HFFc6 (cell line): Measurements from ENCODE around the gene FRYL. TPM values are rescaled to one million over a fixed set of nuclear protein-coding genes. Genes with fewer than 3 reads are reported as not detected.
A peak's percentile ranks its signal among the peaks of the same experiment; 100 is the strongest.

ENCODE experiments used
- DNase-seq: peaks from one replicate; pipeline ENCODE4 v3.0.0-alpha.2; 2018
- H3K27ac Mint-ChIP-seq: 2 replicates; pipeline ENCODE4 v1.8.0; 2020; ENCODE audit warnings: mild to moderate bottlenecking, mixed read lengths
- H3K27me3 Mint-ChIP-seq: 2 replicates; pipeline ENCODE4 v1.8.0; 2021; ENCODE audit warnings: mild to moderate bottlenecking, moderate library complexity, mixed read lengths; ENCODE audit not compliant: insufficient read depth
- H3K36me3 Mint-ChIP-seq: 2 replicates; pipeline ENCODE4 v1.8.0; 2021; ENCODE audit warnings: low read depth, mixed read lengths
- H3K4me1 Mint-ChIP-seq: 2 replicates; pipeline ENCODE4 v1.8.0; 2020; ENCODE audit warnings: low read depth, mixed read lengths
- H3K4me3 Mint-ChIP-seq: 2 replicates; pipeline ENCODE4 v1.8.0; 2020; ENCODE audit warnings: mild to moderate bottlenecking, moderate library complexity, mixed read lengths
- H3K9me3 Mint-ChIP-seq: 2 replicates; pipeline ENCODE4 v1.8.0; 2020; ENCODE audit warnings: mild to moderate bottlenecking, mixed read lengths
- total RNA-seq, 6 experiments: library from RNA; stranded (reverse); fragmentation: NEBNext Ultra II Directional; extraction: Animal tissue kit (Norgen Biotek cat#: 25700); gene quantifications; 2 replicates in 1 of 6; 3 replicates in 5 of 6; pipeline ENCODE4 v1.2.3, GENCODE V29; 2021
- TF ChIP-seq, protein P1 (sequence below): fragments of 200-600 bp; sonication (generic); IDR thresholded peaks from 2 replicates; pipeline ENCODE4 v1.5.0; 2021; ENCODE audit warnings: antibody characterized with exemption, mild to moderate bottlenecking

FRYL gene
- total RNA-seq, 6 experiments from 2014 or later: 29.0 to 32.8 (median 30.4) TPM

DNA sequence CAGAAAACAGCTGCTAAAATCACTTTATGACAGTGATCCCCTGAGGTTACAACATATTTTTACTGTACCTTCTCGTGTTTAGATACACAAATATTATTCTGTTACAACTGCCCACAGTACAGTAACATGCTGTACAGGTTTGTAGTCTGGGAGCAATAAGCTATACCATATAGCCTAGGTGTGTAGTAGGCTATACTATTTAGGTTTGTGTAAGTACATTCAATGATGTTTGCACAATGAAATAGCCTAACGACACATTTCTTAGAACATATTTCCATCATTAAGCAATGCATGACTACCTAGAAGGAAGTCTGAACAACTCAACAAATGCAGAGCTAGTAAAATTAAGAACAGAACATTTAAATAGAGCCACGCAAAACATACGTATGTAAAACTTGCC is 177.3 kb downstream of the FRYL start:
- Mint-ChIP-seq H3K4me3 (peak overlapping the region; percentile 63), H3K27ac (peak overlapping the region; percentile 80), H3K4me1 (peaks cover 33% of the 10 kb centered on the region), H3K36me3 (peaks cover 13% of the 10 kb centered on the region; the same call in 1 of the 2 replicates), H3K9me3 (no peaks in the 10 kb centered on the region), H3K27me3 (no peaks in the 10 kb centered on the region)
- TF ChIP-seq, protein P1, sequence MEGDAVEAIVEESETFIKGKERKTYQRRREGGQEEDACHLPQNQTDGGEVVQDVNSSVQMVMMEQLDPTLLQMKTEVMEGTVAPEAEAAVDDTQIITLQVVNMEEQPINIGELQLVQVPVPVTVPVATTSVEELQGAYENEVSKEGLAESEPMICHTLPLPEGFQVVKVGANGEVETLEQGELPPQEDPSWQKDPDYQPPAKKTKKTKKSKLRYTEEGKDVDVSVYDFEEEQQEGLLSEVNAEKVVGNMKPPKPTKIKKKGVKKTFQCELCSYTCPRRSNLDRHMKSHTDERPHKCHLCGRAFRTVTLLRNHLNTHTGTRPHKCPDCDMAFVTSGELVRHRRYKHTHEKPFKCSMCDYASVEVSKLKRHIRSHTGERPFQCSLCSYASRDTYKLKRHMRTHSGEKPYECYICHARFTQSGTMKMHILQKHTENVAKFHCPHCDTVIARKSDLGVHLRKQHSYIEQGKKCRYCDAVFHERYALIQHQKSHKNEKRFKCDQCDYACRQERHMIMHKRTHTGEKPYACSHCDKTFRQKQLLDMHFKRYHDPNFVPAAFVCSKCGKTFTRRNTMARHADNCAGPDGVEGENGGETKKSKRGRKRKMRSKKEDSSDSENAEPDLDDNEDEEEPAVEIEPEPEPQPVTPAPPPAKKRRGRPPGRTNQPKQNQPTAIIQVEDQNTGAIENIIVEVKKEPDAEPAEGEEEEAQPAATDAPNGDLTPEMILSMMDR: no peak
- DNase-seq: no peak

DNA sequence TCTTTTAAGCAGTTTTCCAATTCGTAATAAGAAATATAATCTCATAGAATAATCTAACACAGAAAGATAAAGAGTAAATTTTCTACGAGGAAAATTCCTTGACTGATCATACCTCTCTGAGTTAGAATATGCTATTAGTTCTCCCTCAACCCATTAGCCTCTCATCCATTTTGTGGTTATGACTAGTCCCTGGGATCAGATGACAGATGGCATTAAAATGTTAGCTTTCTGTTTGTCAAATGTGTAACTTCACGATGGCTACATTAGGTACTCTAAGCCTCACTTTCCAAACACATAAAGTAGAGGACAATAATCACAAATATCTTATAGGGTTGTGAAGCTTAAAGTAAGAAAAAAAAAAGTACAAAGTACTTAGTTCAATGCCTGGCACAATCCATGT is 177.9 kb downstream of the FRYL start:
- peak overlapping the region; percentile 80 for H3K27ac Mint-ChIP-seq
- no peaks in the 10 kb centered on the region for H3K9me3 Mint-ChIP-seq
- H3K36me3 Mint-ChIP-seq: peaks cover 13% of the 10 kb centered on the region; the same call in 1 of the 2 replicates
- peaks cover 33% of the 10 kb centered on the region for H3K4me1 Mint-ChIP-seq
- TF ChIP-seq, protein P1: no peak
- DNase-seq: peak; percentile 81
- H3K27me3 Mint-ChIP-seq: no peaks in the 10 kb centered on the region
- peak overlapping the region; percentile 63 for H3K4me3 Mint-ChIP-seq

DNA sequence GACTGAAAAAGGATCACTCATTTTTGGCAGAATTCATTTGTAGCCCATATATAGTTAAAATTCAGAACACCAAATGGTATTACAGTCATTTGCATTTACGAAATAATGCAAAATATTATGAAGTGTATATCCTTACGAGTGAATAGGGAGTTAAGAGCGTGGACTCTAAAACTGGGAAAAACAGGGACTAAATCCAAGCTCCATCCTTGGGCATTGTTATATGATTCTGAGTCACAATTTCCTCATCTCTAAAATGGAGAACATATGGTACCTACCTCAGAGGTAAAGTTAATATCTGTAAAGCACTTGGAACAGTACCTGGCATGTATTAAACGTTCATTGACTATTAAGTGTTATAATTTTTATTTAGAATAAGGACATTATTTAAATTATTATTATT is 183.7 kb downstream of the FRYL start:
- no peak for DNase-seq
- H3K4me1 Mint-ChIP-seq: peaks cover 4% of the 10 kb centered on the region
- H3K27me3 Mint-ChIP-seq: no peaks in the 10 kb centered on the region
- no peak overlapping the region for H3K27ac Mint-ChIP-seq
- TF ChIP-seq, protein P1: no peak
- 0 out of 2 replicates have a peak, but pooled peaks cover 7% of the 10 kb centered on the region for H3K36me3 Mint-ChIP-seq
- no peaks in the 10 kb centered on the region for H3K9me3 Mint-ChIP-seq
- H3K4me3 Mint-ChIP-seq: no peak overlapping the region

DNA sequence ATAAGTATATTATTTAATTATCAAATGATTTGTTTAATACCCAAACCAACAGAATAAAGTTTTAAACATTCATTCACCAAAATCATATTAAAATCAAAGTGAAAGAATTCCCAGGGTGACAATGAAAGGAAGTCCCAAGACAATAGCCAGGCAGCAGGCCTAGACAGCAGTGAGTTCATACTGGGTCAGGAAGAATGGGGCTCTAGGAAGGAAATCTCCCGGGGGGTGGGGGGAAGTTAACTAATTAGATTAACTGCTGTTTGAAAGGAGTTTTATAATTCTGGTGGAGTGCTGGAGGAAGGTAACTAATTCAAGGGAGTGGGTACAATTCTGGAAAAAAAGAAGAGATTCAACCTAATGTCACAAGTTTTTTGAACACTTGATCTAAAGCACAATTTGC is 185.9 kb downstream of the FRYL start:
- H3K27ac Mint-ChIP-seq: peak overlapping the region; percentile 24; the same call in 1 of the 2 replicates
- TF ChIP-seq, protein P1: no peak
- no peaks in the 10 kb centered on the region for H3K4me1 Mint-ChIP-seq
- no peaks in the 10 kb centered on the region for H3K27me3 Mint-ChIP-seq
- H3K36me3 Mint-ChIP-seq: 0 out of 2 replicates have a peak, but pooled peaks cover 7% of the 10 kb centered on the region
- DNase-seq: no peak
- no peak overlapping the region for H3K4me3 Mint-ChIP-seq
- no peaks in the 10 kb centered on the region for H3K9me3 Mint-ChIP-seq

DNA sequence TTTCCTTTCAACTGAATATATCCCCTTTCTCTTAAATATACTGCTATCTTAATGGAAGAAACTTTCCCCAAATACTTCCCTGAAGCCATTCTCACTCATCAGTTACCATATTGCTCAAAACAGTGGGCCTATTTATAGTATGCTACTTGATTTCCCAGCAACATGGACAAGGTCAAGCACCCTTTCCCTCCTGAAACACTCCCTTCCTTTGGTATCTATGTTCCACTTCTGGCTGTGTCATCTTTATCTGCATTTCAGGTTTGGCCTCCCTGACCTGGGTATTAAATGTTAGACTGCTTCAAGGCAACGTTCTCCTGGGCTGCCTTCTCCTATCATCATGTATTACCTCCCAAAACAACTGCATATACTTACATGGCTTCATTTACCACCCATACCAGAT is 188.7 kb downstream of the FRYL start:
- Mint-ChIP-seq H3K36me3 (peaks cover 5% of the 10 kb centered on the region; the same call in 1 of the 2 replicates), H3K9me3 (no peaks in the 10 kb centered on the region), H3K4me1 (0 out of 2 replicates have a peak, but pooled peaks cover 6% of the 10 kb centered on the region), H3K27me3 (no peaks in the 10 kb centered on the region), H3K4me3 (no peak overlapping the region), H3K27ac (no peak overlapping the region)
- DNase-seq: no peak
- TF ChIP-seq, protein P1: no peak
